Esophagus muscularis mucosa (tissue), 4 donors: ENCODE data around the gene ZNF672. TPM values are rescaled to one million over a fixed set of nuclear protein-coding genes. Genes with fewer than 3 reads are reported as not detected.
A peak's percentile ranks its signal among the peaks of the same experiment; 100 is the strongest.

Experiments used
- DNase-seq: peaks from one replicate; pipeline ENCODE4 v3.0.0-alpha.2; 2017; ENCODE audit errors: extremely low spot score
- H3K27ac ChIP-seq, 4 donors: fragments of 200-600 bp; sonication (generic); replicated peaks in 1 of 4; 1 replicate in 3 of 4; 2 replicates in 1 of 4; pipeline ENCODE4 v1.5.1; 2016 to 2019; ENCODE audit warnings: mild to moderate bottlenecking in 1 of 4
- H3K27me3 ChIP-seq, 4 donors: fragments of 200-600 bp; sonication (generic); one replicate each; pipeline versions ENCODE4 v1.5.1 to v1.6.0; 2016 to 2019
- H3K36me3 ChIP-seq, 4 donors: fragments of 200-600 bp; sonication (generic); one replicate each; pipeline ENCODE4 v1.5.1; 2016 to 2019
- H3K4me1 ChIP-seq, 4 donors: fragments of 200-600 bp; sonication (generic); one replicate each; pipeline ENCODE4 v1.5.1; 2016 to 2019
- H3K4me3 ChIP-seq, 4 donors: fragments of 200-600 bp; sonication (generic); 1 replicate in 2 of 4; 2 replicates in 2 of 4; pipeline ENCODE4 v1.5.1; 2016 to 2019; ENCODE audit warnings: mild to moderate bottlenecking in 4 of 4, moderate library complexity in 1 of 4
- H3K9me3 ChIP-seq, 4 donors: fragments of 200-600 bp; sonication (generic); 1 replicate in 3 of 4; 2 replicates in 1 of 4; pipeline ENCODE4 v1.5.1; 2016 to 2019
- CTCF ChIP-seq, 3 experiments: fragments of 200-600 bp in 2 of 3; fragments of 450-650 bp in 1 of 3; sonication (generic) in 2 of 3; IDR thresholded peaks; one replicate each; pipeline ENCODE4 v1.5.1; 2017 to 2019; ENCODE audit warnings: antibody characterized with exemption in 3 of 3, mild to moderate bottlenecking in 2 of 3, moderate library complexity in 1 of 3
- EP300 ChIP-seq: sonication (generic); formaldehyde crosslinking; IDR thresholded peaks from one replicate; pipeline ENCODE4 v1.6.1; 2017; ENCODE audit warnings: antibody characterized with exemption
- POLR2A ChIP-seq: fragments of 450-650 bp; IDR thresholded peaks from one replicate; pipeline ENCODE4 v1.6.1; 2017; ENCODE audit warnings: antibody characterized with exemption, moderate library complexity, mild to moderate bottlenecking, low read depth
- POLR2AphosphoS5 ChIP-seq, 2 donors: sonication (generic); formaldehyde crosslinking; IDR thresholded peaks; one replicate each; pipeline ENCODE4 v1.6.1; 2017; ENCODE audit warnings: antibody characterized with exemption in 2 of 2
- WGBS: methylation state at CpG from one replicate; pipeline ENCODE4 v1.1.5; 2018; 5-methylcytosine and 5-hydroxymethylcytosine counted together
- intact Hi-C: fragments of 100-400 bp; cut with DNase I; formaldehyde crosslinking; loops from one replicate; pipeline ENCODE4 v1.15.1; 2023
- total RNA-seq, 4 donors: library from RNA; depleted of rRNA; stranded (reverse); fragments of >200 nt; gene quantifications; one replicate each; pipeline versions ENCODE4 v1.1.0 to v1.2.1, GENCODE V29; 2016

Gene ZNF672
- total RNA-seq, 4 donors from 2014 or later: 30.3 to 46.4 (median 39.3) TPM

- TF ChIP-seq CTCF (IDR thresholded peaks at IDR 0.05): no peak
- no peak for TF ChIP-seq POLR2A
- TF ChIP-seq POLR2AphosphoS5 (IDR thresholded peaks at IDR 0.05): no peak
- no peak for TF ChIP-seq EP300
- 91% methylated on average over 1 of the region's 1 CpG for WGBS
- no peak for DNase-seq
- Histone ChIP-seq H3K4me3 (no peak overlapping the region), H3K36me3 (peaks cover 0 to 32% (median 28%) of the 10 kb centered on the region in 4 donors), H3K27me3 (no peaks in the 10 kb centered on the region), H3K9me3 (no peaks in the 10 kb centered on the region), H3K27ac (no peak overlapping the region), H3K4me1 (peaks cover 21 to 37% (median 29%) of the 10 kb centered on the region in 4 donors)
- intact Hi-C loops: no loop called here
Measured at GRCh38 chr1:248856176-248856575, 18.2 kb downstream of the ZNF672 start.

GRCh38 chr1:248857201-248857600, 19.2 kb downstream of the ZNF672 start:
- intact Hi-C loops: no loop called here
- Histone ChIP-seq H3K4me3 (no peak overlapping the region), H3K9me3 (no peaks in the 10 kb centered on the region), H3K36me3 (peaks cover 0 to 22% (median 22%) of the 10 kb centered on the region in 4 donors), H3K4me1 (peaks cover 21 to 37% (median 29%) of the 10 kb centered on the region in 4 donors), H3K27me3 (no peaks in the 10 kb centered on the region), H3K27ac (peak overlapping the region in 1 of 4 donors; percentile 95)
- no peak for DNase-seq
- no peak for TF ChIP-seq EP300
- no peak for TF ChIP-seq CTCF (IDR thresholded peaks at IDR 0.05)
- no peak for TF ChIP-seq POLR2A
- no peak for TF ChIP-seq POLR2AphosphoS5 (IDR thresholded peaks at IDR 0.05)
- 89% methylated on average over 7 of the region's 7 CpGs for WGBS

GRCh38 chr1:248857749-248858095, 19.7 kb downstream of the ZNF672 start:
- no peak for DNase-seq
- Histone ChIP-seq H3K27ac (peak overlapping the region; percentile 87 to 95 (median 94)), H3K4me1 (peaks cover 25 to 41% (median 32%) of the 10 kb centered on the region in 4 donors), H3K36me3 (peaks cover 0 to 22% (median 22%) of the 10 kb centered on the region in 4 donors), H3K27me3 (no peaks in the 10 kb centered on the region), H3K4me3 (peak overlapping the region; percentile 61 to 71 (median 64)), H3K9me3 (no peaks in the 10 kb centered on the region)
- no peak for TF ChIP-seq EP300
- TF ChIP-seq POLR2A: no peak
- no peak for TF ChIP-seq POLR2AphosphoS5 (IDR thresholded peaks at IDR 0.05)
- TF ChIP-seq CTCF (IDR thresholded peaks at IDR 0.05): no peak
- 24% methylated on average over 4 of the region's 4 CpGs for WGBS
- intact Hi-C loops: loop anchor here (2.0 kb wide), 1 partner anchor 15 kb away; no protein-coding TSS in a partner anchor

GRCh38 chr1:248858096-248858890, 20.3 kb downstream of the ZNF672 start:
- peaks cover 28 to 42% (median 37%) of the 10 kb centered on the region in 4 donors for H3K4me1 ChIP-seq
- TF ChIP-seq EP300: no peak
- peak; percentile 20 to 37 (median 24) for TF ChIP-seq CTCF (IDR thresholded peaks at IDR 0.05)
- no peak for TF ChIP-seq POLR2A
- TF ChIP-seq POLR2AphosphoS5 (IDR thresholded peaks at IDR 0.05): peak; percentile 50 to 56
- H3K9me3 ChIP-seq: no peaks in the 10 kb centered on the region
- H3K36me3 ChIP-seq: peaks cover 0 to 22% (median 21%) of the 10 kb centered on the region in 4 donors
- DNase-seq: no peak
- peak overlapping the region; percentile 61 to 71 (median 64) for H3K4me3 ChIP-seq
- intact Hi-C loops: loop anchor here (2.0 kb wide), 1 partner anchor 15 kb away; no protein-coding TSS in a partner anchor
- 3% methylated on average over 11 of the region's 45 CpGs for WGBS
- H3K27me3 ChIP-seq: no peaks in the 10 kb centered on the region
- peak overlapping the region; percentile 87 to 95 (median 94) for H3K27ac ChIP-seq
